ENCODE data around the gene GALNT17.

Gene GALNT17

DNA sequence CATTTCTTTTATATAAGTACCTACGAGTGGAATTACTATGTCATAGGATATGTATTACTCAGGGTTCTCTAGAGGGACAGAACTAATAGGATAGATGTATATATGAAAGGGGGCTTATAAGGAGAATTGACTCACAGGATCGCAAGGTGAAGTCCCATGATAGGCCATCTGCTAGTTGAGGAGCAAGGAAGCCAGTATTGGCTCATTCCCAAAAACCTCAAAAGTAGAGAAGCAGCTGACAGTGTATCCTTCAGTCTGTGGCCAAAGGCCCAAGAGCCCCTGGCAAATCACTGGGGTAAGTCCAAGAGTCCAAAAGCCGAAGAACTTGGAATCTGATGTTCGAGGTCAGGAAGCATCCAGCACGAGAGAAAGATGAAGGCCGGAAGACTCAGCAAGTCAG, 59.8 kb downstream of the GALNT17 start:
- H3K4me1 ChIP-seq (ENCODE audit: insufficient read depth, low read length) = no peaks in the 10 kb centered on the region
- H3K27me3 ChIP-seq (ENCODE audit: insufficient read depth, low read length, poor library complexity) = no peaks in the 10 kb centered on the region
- no peak overlapping the region for H2AFZ ChIP-seq (ENCODE audit: low read depth, low read length)
- H3K9me3 ChIP-seq (ENCODE audit: insufficient read depth, low read length, severe bottlenecking) = no peaks in the 10 kb centered on the region
- H3K27ac ChIP-seq (ENCODE audit: low read length) = no peak overlapping the region
- no peak overlapping the region for H3K4me2 ChIP-seq (ENCODE audit: insufficient read depth, low read length)
- TF ChIP-seq CTCF (IDR thresholded peaks at IDR 0.05; ENCODE audit: borderline replicate concordance, extremely low read depth, low read length, poor library complexity, severe bottlenecking) = no peak
- no peak for TF ChIP-seq EZH2 (IDR thresholded peaks at IDR 0.05; ENCODE audit: borderline replicate concordance, low read depth, low read length, severe bottlenecking)
- DNase-seq (no peak), ATAC-seq (ENCODE audit: insufficient read depth, low read depth) (no peak)
- no peaks in the 10 kb centered on the region for H4K20me1 ChIP-seq (ENCODE audit: insufficient read depth, low read length)
- H3K36me3 ChIP-seq (ENCODE audit: insufficient read depth, low read length) = no peaks in the 10 kb centered on the region
- no peak overlapping the region for H3K9ac ChIP-seq (ENCODE audit: low read depth, low read length)
- H3K79me2 ChIP-seq (ENCODE audit: insufficient read depth, low read length) = no peaks in the 10 kb centered on the region
- no peak overlapping the region for H3K4me3 ChIP-seq (ENCODE audit: low read depth in 1 of 2, low read length in 2 of 2)

DNA sequence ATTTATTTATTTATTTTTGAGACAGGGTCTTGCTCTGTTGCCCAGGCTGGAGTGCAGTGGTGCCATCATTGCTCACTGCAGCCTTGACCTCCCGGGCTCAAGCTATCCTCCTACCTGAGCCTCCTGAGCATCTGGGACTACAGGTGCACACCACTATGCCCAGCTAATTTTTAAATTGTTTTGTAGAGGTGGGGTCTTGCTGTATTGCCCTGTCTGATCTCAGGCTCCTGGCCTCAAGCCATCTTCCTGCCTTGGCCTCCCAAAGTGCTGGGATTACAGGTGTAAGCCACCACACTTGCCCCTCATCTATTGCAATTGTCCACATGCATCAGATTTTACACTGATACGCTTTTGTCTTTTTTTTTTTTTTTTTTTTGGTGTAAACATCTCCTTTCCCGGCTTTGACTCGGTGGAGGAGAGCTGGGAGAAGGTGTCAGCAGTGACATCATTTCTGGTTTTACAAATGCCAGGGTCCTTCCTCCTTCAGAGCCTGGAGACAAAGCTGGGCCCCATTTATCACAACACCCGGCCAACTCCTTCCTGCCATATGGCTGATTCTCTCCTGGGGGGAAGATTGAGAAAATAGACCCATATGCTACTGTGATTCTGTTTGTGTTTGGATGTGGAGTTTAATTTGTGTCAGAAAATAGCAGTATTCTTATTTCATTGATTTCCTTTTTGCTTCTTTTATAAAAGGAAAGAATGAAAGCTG, 61.3 kb downstream of the GALNT17 start:
- Histone ChIP-seq H3K9ac (ENCODE audit: low read depth, low read length) (no peak overlapping the region), H2AFZ (ENCODE audit: low read depth, low read length) (no peak overlapping the region), H4K20me1 (ENCODE audit: insufficient read depth, low read length) (no peaks in the 10 kb centered on the region), H3K4me3 (ENCODE audit: low read depth in 1 of 2, low read length in 2 of 2) (no peak overlapping the region), H3K4me2 (ENCODE audit: insufficient read depth, low read length) (no peak overlapping the region), H3K9me3 (ENCODE audit: insufficient read depth, low read length, severe bottlenecking) (no peaks in the 10 kb centered on the region), H3K79me2 (ENCODE audit: insufficient read depth, low read length) (no peaks in the 10 kb centered on the region), H3K27ac (ENCODE audit: low read length) (no peak overlapping the region), H3K27me3 (ENCODE audit: insufficient read depth, low read length, poor library complexity) (no peaks in the 10 kb centered on the region), H3K36me3 (ENCODE audit: insufficient read depth, low read length) (no peaks in the 10 kb centered on the region), H3K4me1 (ENCODE audit: insufficient read depth, low read length) (no peaks in the 10 kb centered on the region)
- ATAC-seq (ENCODE audit: insufficient read depth, low read depth) = no peak
- no peak for DNase-seq
- TF ChIP-seq CTCF (IDR thresholded peaks at IDR 0.05; ENCODE audit: borderline replicate concordance, extremely low read depth, low read length, poor library complexity, severe bottlenecking) (no peak), EZH2 (IDR thresholded peaks at IDR 0.05; ENCODE audit: borderline replicate concordance, low read depth, low read length, severe bottlenecking) (no peak)

DNA sequence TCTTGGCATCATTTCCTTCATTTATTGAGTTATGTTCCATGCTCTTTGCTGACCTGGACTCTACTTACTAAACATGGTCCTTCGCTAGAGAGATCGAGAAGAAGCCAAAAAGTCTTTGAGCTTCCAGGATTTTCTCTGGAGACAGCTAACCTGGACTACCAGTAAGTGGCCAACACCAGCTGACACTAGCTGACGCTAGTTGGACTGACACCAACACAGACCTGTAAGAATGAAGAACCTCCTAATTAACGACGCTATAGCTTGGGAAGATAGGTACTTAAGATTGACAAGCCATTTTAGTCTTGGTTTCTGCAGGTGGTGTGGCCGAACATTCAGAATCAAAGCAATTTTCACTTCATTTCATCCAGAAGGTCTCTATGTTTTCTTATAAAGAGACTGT, 66.4 kb downstream of the GALNT17 start:
- TF ChIP-seq EZH2 (IDR thresholded peaks at IDR 0.05; ENCODE audit: borderline replicate concordance, low read depth, low read length, severe bottlenecking) (no peak), CTCF (IDR thresholded peaks at IDR 0.05; ENCODE audit: borderline replicate concordance, extremely low read depth, low read length, poor library complexity, severe bottlenecking) (no peak)
- no peak for DNase-seq
- no peak for ATAC-seq (ENCODE audit: insufficient read depth, low read depth)
- no peaks in the 10 kb centered on the region for H4K20me1 ChIP-seq (ENCODE audit: insufficient read depth, low read length)
- H3K27ac ChIP-seq (ENCODE audit: low read length) = no peak overlapping the region
- H3K9me3 ChIP-seq (ENCODE audit: insufficient read depth, low read length, severe bottlenecking) = no peaks in the 10 kb centered on the region
- H3K4me2 ChIP-seq (ENCODE audit: insufficient read depth, low read length) = no peak overlapping the region
- no peak overlapping the region for H3K9ac ChIP-seq (ENCODE audit: low read depth, low read length)
- no peaks in the 10 kb centered on the region for H3K27me3 ChIP-seq (ENCODE audit: insufficient read depth, low read length, poor library complexity)
- no peak overlapping the region for H2AFZ ChIP-seq (ENCODE audit: low read depth, low read length)
- no peaks in the 10 kb centered on the region for H3K4me1 ChIP-seq (ENCODE audit: insufficient read depth, low read length)
- no peaks in the 10 kb centered on the region for H3K36me3 ChIP-seq (ENCODE audit: insufficient read depth, low read length)
- no peaks in the 10 kb centered on the region for H3K79me2 ChIP-seq (ENCODE audit: insufficient read depth, low read length)
- no peak overlapping the region for H3K4me3 ChIP-seq (ENCODE audit: low read depth in 1 of 2, low read length in 2 of 2)

Measured in DND-41 (cell line).